ENCODE data around the gene TLR9. TPM values are rescaled to one million over a fixed set of nuclear protein-coding genes. Genes with fewer than 3 reads are reported as not detected.
"Not testable (repeated sequence)": the region's sequence is repeated elsewhere in the genome, so short reads cannot be mapped to it uniquely, and the experiment has no call there.

Gene TLR9
- not detected for polyA plus RNA-seq (2013, experiment 1 of 2)
- 0.01 TPM for polyA plus RNA-seq (2013, experiment 2 of 2)

GRCh38 chr3:52225452-52226228 lies at the start of gene TLR9:
Gene TLR9 (minus strand): TSS chr3:52225645. CDS start chr3:52225529, 116 bp downstream.
- no peak within 1 kb of the TSS for H2BK15ac ChIP-seq (ENCODE audit: low read depth, poor library complexity, severe bottlenecking)
- no peak within 1 kb of the TSS for H3K27ac ChIP-seq (ENCODE audit: low read length, poor library complexity, severe bottlenecking)
- H4K91ac ChIP-seq (ENCODE audit: low read length): no peak within 1 kb of the TSS
- H3K18ac ChIP-seq (ENCODE audit: low read depth in 1 of 2, low read length in 2 of 2): no peak within 1 kb of the TSS
- peaks cover 0 to 7% of the 10 kb centered on the region in 2 experiments for H3K27me3 ChIP-seq (ENCODE audit: control insufficient read depth in 1 of 2, insufficient read depth in 1 of 2, low read length in 2 of 2)
- 82% methylated on average over 7 of the region's 9 CpGs for WGBS
- H3K4me1 ChIP-seq (ENCODE audit: control insufficient read depth, insufficient read depth, low read depth, low read length): peaks cover under 1% of the 10 kb centered on the region
- no peak within 1 kb of the TSS for H2BK12ac ChIP-seq (ENCODE audit: low read length in 2 of 2)
- no peak within 1 kb of the TSS for H3K4ac ChIP-seq (ENCODE audit: low read depth in 1 of 2, low read length in 2 of 2)
- no peak within 1 kb of the TSS for H3K14ac ChIP-seq (ENCODE audit: low read length in 2 of 2)
- peaks cover 12% of the 10 kb centered on the region for H3K79me1 ChIP-seq (replicated peaks; ENCODE audit: low read length, poor library complexity, severe bottlenecking)
- H3K9ac ChIP-seq (ENCODE audit: low read length): no peak within 1 kb of the TSS
- H3K4me3 ChIP-seq (ENCODE audit: insufficient read depth in 1 of 2, low read depth in 1 of 2, low read length in 2 of 2): no peak within 1 kb of the TSS
- no peak within 1 kb of the TSS for H3K23ac ChIP-seq (ENCODE audit: low read length in 2 of 2)
- no peak for DNase-seq
- H2BK5ac ChIP-seq (ENCODE audit: low read depth, low read length, poor library complexity, severe bottlenecking): no peak within 1 kb of the TSS
- H3K36me3 ChIP-seq (ENCODE audit: control insufficient read depth in 1 of 2, insufficient read depth in 2 of 2, low read depth in 1 of 2, low read length in 2 of 2): peaks cover 32 to 37% of the 10 kb centered on the region in 2 experiments
- H2AK5ac ChIP-seq (ENCODE audit: low read length, severe bottlenecking): no peak within 1 kb of the TSS
- H4K8ac ChIP-seq (ENCODE audit: low read length): peak within 1 kb of the TSS; percentile 7
- H3K9me3 ChIP-seq (ENCODE audit: control insufficient read depth, low read length): no peaks in the 10 kb centered on the region
- no peak within 1 kb of the TSS for H2AFZ ChIP-seq (ENCODE audit: low read depth, low read length)
- no peak within 1 kb of the TSS for H2BK120ac ChIP-seq (ENCODE audit: low read depth, low read length)
- H3K4me2 ChIP-seq (ENCODE audit: low read length, poor library complexity, severe bottlenecking): no peak within 1 kb of the TSS

- not testable (repeated sequence) for H3K4me1 ChIP-seq (ENCODE audit: control insufficient read depth, insufficient read depth, low read depth, low read length); H3K9ac ChIP-seq (ENCODE audit: low read length); H4K91ac ChIP-seq (ENCODE audit: low read length); H2AK5ac ChIP-seq (ENCODE audit: low read length, severe bottlenecking); H3K27me3 ChIP-seq (ENCODE audit: control insufficient read depth in 1 of 2, insufficient read depth in 1 of 2, low read length in 2 of 2); DNase-seq; H3K14ac ChIP-seq (ENCODE audit: low read length in 2 of 2); H3K4ac ChIP-seq (ENCODE audit: low read depth in 1 of 2, low read length in 2 of 2); H3K4me3 ChIP-seq (ENCODE audit: insufficient read depth in 1 of 2, low read depth in 1 of 2, low read length in 2 of 2); H3K79me1 ChIP-seq (replicated peaks; ENCODE audit: low read length, poor library complexity, severe bottlenecking); H3K9me3 ChIP-seq (ENCODE audit: control insufficient read depth, low read length); H3K4me2 ChIP-seq (ENCODE audit: low read length, poor library complexity, severe bottlenecking); H2BK12ac ChIP-seq (ENCODE audit: low read length in 2 of 2); H2BK5ac ChIP-seq (ENCODE audit: low read depth, low read length, poor library complexity, severe bottlenecking); H3K27ac ChIP-seq (ENCODE audit: low read length, poor library complexity, severe bottlenecking); H2BK120ac ChIP-seq (ENCODE audit: low read depth, low read length); H3K23ac ChIP-seq (ENCODE audit: low read length in 2 of 2); H3K18ac ChIP-seq (ENCODE audit: low read depth in 1 of 2, low read length in 2 of 2); H2BK15ac ChIP-seq (ENCODE audit: low read depth, poor library complexity, severe bottlenecking); H2AFZ ChIP-seq (ENCODE audit: low read depth, low read length); H4K8ac ChIP-seq (ENCODE audit: low read length)
- peaks cover 12 to 30% of the 10 kb centered on the region in 2 experiments for H3K36me3 ChIP-seq (ENCODE audit: control insufficient read depth in 1 of 2, insufficient read depth in 2 of 2, low read depth in 1 of 2, low read length in 2 of 2)
- WGBS: 98% methylated on average over 18 of the region's 18 CpGs
Observed at GRCh38 chr3:52274781-52275180, 49.3 kb upstream of the TLR9 start.

GRCh38 chr3:52272831-52273230 lies 47.4 kb upstream of the TLR9 start:
- H3K4me3 ChIP-seq (ENCODE audit: insufficient read depth in 1 of 2, low read depth in 1 of 2, low read length in 2 of 2): no peak overlapping the region

GRCh38 chr3:52272172-52272571 lies 46.7 kb upstream of the TLR9 start:
- H2BK5ac ChIP-seq (ENCODE audit: low read depth, low read length, poor library complexity, severe bottlenecking); H3K27ac ChIP-seq (ENCODE audit: low read length, poor library complexity, severe bottlenecking); H3K79me1 ChIP-seq (replicated peaks; ENCODE audit: low read length, poor library complexity, severe bottlenecking); H2BK12ac ChIP-seq (ENCODE audit: low read length in 2 of 2); H3K4ac ChIP-seq (ENCODE audit: low read depth in 1 of 2, low read length in 2 of 2); H3K27me3 ChIP-seq (ENCODE audit: control insufficient read depth in 1 of 2, insufficient read depth in 1 of 2, low read length in 2 of 2); H3K14ac ChIP-seq (ENCODE audit: low read length in 2 of 2); H3K9me3 ChIP-seq (ENCODE audit: control insufficient read depth, low read length); H2BK15ac ChIP-seq (ENCODE audit: low read depth, poor library complexity, severe bottlenecking); H3K4me1 ChIP-seq (ENCODE audit: control insufficient read depth, insufficient read depth, low read depth, low read length); H2AK5ac ChIP-seq (ENCODE audit: low read length, severe bottlenecking); H2AFZ ChIP-seq (ENCODE audit: low read depth, low read length); H4K91ac ChIP-seq (ENCODE audit: low read length); H3K4me2 ChIP-seq (ENCODE audit: low read length, poor library complexity, severe bottlenecking); H3K4me3 ChIP-seq (ENCODE audit: insufficient read depth in 1 of 2, low read depth in 1 of 2, low read length in 2 of 2); H2BK120ac ChIP-seq (ENCODE audit: low read depth, low read length); H4K8ac ChIP-seq (ENCODE audit: low read length); DNase-seq; H3K23ac ChIP-seq (ENCODE audit: low read length in 2 of 2); H3K18ac ChIP-seq (ENCODE audit: low read depth in 1 of 2, low read length in 2 of 2): not testable (repeated sequence)
- WGBS: 100% methylated on average over 7 of the region's 9 CpGs
- peaks cover 24 to 52% of the 10 kb centered on the region in 2 experiments for H3K36me3 ChIP-seq (ENCODE audit: control insufficient read depth in 1 of 2, insufficient read depth in 2 of 2, low read depth in 1 of 2, low read length in 2 of 2)
- H3K9ac ChIP-seq (ENCODE audit: low read length): peak overlapping the region; percentile 62

More at GRCh38 chr3:52272831-52273230, 47.4 kb upstream of the TLR9 start:
- Histone ChIP-seq H4K8ac (ENCODE audit: low read length) (no peak overlapping the region), H3K14ac (ENCODE audit: low read length in 2 of 2) (no peak overlapping the region), H3K27ac (ENCODE audit: low read length, poor library complexity, severe bottlenecking) (no peak overlapping the region), H2AFZ (ENCODE audit: low read depth, low read length) (no peak overlapping the region), H3K9ac (ENCODE audit: low read length) (peak overlapping the region; percentile 6), H3K79me1 (replicated peaks; ENCODE audit: low read length, poor library complexity, severe bottlenecking) (peaks cover 2% of the 10 kb centered on the region), H2BK15ac (ENCODE audit: low read depth, poor library complexity, severe bottlenecking) (no peak overlapping the region), H2BK120ac (ENCODE audit: low read depth, low read length) (no peak overlapping the region), H2BK12ac (ENCODE audit: low read length in 2 of 2) (no peak overlapping the region), H3K36me3 (ENCODE audit: control insufficient read depth in 1 of 2, insufficient read depth in 2 of 2, low read depth in 1 of 2, low read length in 2 of 2) (peaks cover 24 to 45% of the 10 kb centered on the region in 2 experiments), H3K4me1 (ENCODE audit: control insufficient read depth, insufficient read depth, low read depth, low read length) (peaks cover 10% of the 10 kb centered on the region), H2AK5ac (ENCODE audit: low read length, severe bottlenecking) (no peak overlapping the region), H3K23ac (ENCODE audit: low read length in 2 of 2) (no peak overlapping the region), H3K27me3 (ENCODE audit: control insufficient read depth in 1 of 2, insufficient read depth in 1 of 2, low read length in 2 of 2) (no peaks in the 10 kb centered on the region), H3K4ac (ENCODE audit: low read depth in 1 of 2, low read length in 2 of 2) (no peak overlapping the region), H4K91ac (ENCODE audit: low read length) (no peak overlapping the region), H3K18ac (ENCODE audit: low read depth in 1 of 2, low read length in 2 of 2) (no peak overlapping the region), H3K4me2 (ENCODE audit: low read length, poor library complexity, severe bottlenecking) (no peak overlapping the region), H3K9me3 (ENCODE audit: control insufficient read depth, low read length) (no peaks in the 10 kb centered on the region), H2BK5ac (ENCODE audit: low read depth, low read length, poor library complexity, severe bottlenecking) (no peak overlapping the region)
- DNase-seq: no peak
- 67% methylated on average over 3 of the region's 3 CpGs for WGBS

All from mesenchymal stem cell (in vitro differentiated cells and primary cell).